Mucosa of rectum (tissue), 2 donors: ENCODE measurements around the gene ZSWIM7.
"Not testable (repeated sequence)": the region's sequence is repeated elsewhere in the genome, so short reads cannot be mapped to it uniquely, and the experiment has no call there.

Experiments used
- H3K27ac ChIP-seq, 2 donors: one replicate each; pipeline ENCODE4 v1.7.0; 2013; ENCODE audit warnings: inconsistent platforms in 2 of 2, low read depth in 2 of 2, low read length in 2 of 2
- H3K27me3 ChIP-seq, 2 donors: one replicate each; pipeline ENCODE4 v1.7.0; 2013; ENCODE audit warnings: low read length in 2 of 2; ENCODE audit not compliant: control insufficient read depth in 2 of 2, insufficient read depth in 2 of 2
- H3K36me3 ChIP-seq, 2 donors: one replicate each; pipeline ENCODE4 v1.7.0; 2013; ENCODE audit warnings: low read length in 2 of 2; ENCODE audit not compliant: control insufficient read depth in 2 of 2, insufficient read depth in 2 of 2
- H3K4me1 ChIP-seq, 2 donors: one replicate each; pipeline ENCODE4 v1.7.0; 2013; ENCODE audit warnings: low read length in 2 of 2, mild to moderate bottlenecking in 1 of 2; ENCODE audit not compliant: control insufficient read depth in 2 of 2, insufficient read depth in 2 of 2
- H3K4me3 ChIP-seq, 2 donors: one replicate each; pipeline ENCODE4 v1.7.0; 2013; ENCODE audit warnings: low read length in 2 of 2
- H3K9ac ChIP-seq, 2 donors: one replicate each; pipeline ENCODE4 v1.7.0; 2013; ENCODE audit warnings: low read length in 2 of 2, low read depth in 1 of 2, mild to moderate bottlenecking in 1 of 2
- H3K9me3 ChIP-seq, 2 donors: one replicate each; pipeline ENCODE4 v1.7.0; 2013; ENCODE audit warnings: low read length in 2 of 2; ENCODE audit not compliant: control insufficient read depth in 2 of 2
- donor health status: healthy.
- donor health status: Normal muscosa, but diverticular disease.

ZSWIM7 gene

DNA sequence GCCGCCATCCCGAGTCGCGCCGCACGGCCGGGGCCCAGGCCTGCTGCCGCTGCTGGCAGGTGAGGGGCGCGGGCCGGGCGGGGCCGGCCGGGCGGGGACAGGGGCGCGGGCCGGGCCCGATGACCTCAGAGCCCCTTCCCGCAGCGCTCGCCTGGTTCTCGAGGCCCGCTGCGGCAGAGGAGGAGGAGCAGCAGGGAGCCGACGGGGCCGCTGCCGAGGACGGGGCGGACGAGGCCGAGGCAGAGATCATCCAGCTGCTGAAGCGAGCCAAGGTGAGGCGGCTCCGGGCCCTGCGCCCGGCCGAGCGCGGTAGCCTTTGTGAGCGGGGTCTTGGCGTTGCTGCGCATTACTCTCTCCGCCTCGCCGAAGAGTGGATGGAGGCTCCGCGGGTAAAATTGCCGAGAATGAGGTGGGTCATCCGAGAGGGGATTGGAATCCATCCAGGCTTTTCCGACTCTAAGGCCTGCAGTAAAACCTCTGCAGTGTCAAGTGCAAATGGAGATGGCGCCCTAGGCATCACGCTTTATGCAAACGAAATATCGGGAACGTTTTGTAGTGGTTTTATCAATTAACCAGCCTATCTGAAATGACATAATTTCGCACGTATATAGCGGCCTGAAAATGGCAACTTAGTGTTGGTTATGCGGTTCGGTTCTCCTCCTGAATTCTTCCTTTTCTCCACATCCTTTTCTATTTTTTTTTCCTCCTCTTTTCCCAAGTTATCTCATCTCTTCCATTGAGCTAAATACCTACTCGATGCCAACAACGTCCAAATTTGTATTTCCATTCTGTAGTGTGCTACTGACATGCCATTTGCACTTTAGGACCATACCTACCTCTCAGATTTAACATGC, 697 bp upstream of the ZSWIM7 start:
- Histone ChIP-seq H3K36me3 (peaks cover 35 to 39% of the 10 kb centered on the region in 2 donors), H3K27me3 (no peaks in the 10 kb centered on the region), H3K9ac (peak overlapping the region; percentile 92 to 95), H3K9me3 (no peaks in the 10 kb centered on the region), H3K4me1 (peaks cover 10 to 11% of the 10 kb centered on the region in 2 donors), H3K27ac (peak overlapping the region; percentile 98 to 99), H3K4me3 (peak overlapping the region; percentile 88 to 92)

DNA sequence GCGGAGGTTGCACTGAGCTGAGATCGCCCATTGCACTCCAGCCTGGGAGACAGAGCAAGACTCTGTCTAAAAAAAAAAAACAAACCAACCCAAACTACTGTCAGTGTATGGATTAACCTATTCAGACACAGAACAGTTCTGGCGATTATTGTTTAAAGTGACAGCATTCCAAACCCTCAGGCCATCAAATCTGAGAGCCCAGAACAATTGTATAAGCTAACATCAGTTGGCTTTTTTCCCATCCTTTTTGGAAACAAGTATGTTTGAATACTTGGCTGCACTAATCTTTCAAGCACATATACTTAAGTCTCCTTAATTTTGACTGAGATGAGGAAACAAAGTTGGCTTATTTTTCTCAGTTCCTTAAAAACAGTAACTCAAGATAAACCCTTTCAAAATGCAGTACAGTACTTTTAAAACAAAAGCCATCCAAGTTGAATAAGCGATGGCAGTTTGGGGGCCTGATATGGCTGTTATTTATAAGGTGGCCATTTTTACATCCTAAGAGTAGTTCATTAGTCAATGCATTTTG, 1.4 kb downstream of the ZSWIM7 start:
- peaks cover 10 to 11% of the 10 kb centered on the region in 2 donors for H3K4me1 ChIP-seq
- H3K9me3 ChIP-seq = no peaks in the 10 kb centered on the region
- peaks cover 18 to 19% of the 10 kb centered on the region in 2 donors for H3K36me3 ChIP-seq
- H3K27ac ChIP-seq = no peak overlapping the region
- H3K4me3 ChIP-seq = peak overlapping the region; percentile 58 to 88
- no peak overlapping the region for H3K9ac ChIP-seq
- no peaks in the 10 kb centered on the region for H3K27me3 ChIP-seq

DNA sequence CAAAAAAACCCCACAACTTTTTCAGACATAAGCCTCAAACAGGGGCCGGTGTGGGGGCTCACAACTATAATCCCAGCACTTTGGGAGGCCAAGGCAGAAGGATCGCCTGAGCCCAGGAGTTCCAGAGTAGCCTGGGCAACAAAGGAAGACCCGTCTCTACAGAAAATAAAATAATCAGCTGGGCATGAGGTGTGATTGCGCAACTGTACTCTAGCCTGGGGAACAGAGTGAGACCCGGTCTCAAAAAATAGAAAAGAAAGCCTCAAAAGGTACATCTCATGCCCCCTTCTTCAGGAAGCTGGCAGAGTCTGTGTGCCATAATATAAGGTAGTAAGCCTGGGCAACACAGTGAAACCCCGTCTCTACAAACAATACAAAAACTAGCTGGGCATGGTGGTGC, 3.2 kb downstream of the ZSWIM7 start:
- no peak overlapping the region for H3K27ac ChIP-seq
- peaks cover 10 to 11% of the 10 kb centered on the region in 2 donors for H3K4me1 ChIP-seq
- H3K4me3 ChIP-seq = no peak overlapping the region
- H3K36me3 ChIP-seq = peaks cover 1 to 2% of the 10 kb centered on the region in 2 donors
- H3K27me3 ChIP-seq = no peaks in the 10 kb centered on the region
- no peak overlapping the region for H3K9ac ChIP-seq
- H3K9me3 ChIP-seq = no peaks in the 10 kb centered on the region

DNA sequence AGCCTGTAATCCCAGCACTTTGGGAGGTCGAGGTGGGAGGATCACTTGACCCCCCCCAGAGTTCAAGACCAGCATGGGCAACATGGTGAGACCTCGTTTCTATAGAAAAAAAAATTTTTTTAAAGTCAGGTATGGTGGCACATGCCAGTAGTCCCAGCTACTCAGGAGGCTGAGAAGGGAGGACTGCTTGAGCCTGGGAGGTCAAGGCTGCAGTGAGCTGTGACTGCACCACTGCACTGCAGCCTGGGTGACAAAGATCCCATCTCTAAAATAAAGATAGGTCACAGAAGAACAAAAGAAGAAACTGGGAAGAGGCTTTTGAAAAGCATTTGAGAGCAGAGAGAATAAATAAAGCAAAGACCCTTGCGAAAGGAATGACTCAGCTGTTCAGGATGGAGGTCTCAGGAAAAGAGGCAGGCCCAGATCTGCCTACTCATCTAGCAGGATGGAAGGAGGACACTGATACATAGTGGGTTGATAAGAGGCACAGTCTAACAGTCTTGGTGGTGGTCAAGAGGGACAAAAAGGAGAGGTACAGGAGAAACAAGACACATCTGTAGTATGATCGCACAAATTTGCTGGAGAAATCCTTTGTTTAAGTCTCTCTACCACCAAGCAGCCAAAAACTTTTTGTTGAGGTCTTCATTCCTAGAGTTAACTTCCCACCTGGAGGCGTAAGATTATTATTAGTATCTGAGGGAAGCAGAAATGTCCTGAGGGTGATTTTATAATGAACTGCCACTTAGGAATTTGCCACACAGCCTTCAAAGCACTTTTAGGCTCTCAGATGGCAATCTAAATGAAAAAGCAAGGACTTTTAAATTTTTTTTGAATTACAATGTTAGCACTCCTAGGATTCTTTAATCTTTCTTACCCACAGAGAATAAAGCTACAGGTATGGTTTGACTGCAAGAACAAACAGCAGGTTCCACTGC, 17.6 kb downstream of the ZSWIM7 start:
- Histone ChIP-seq H3K9me3 (no peaks in the 10 kb centered on the region), H3K36me3 (peaks cover 12 to 15% of the 10 kb centered on the region in 2 donors), H3K9ac (no peak overlapping the region), H3K4me3 (no peak overlapping the region), H3K4me1 (peaks cover 0 to 7% of the 10 kb centered on the region in 2 donors), H3K27ac (peak overlapping the region; percentile 69 to 74), H3K27me3 (no peaks in the 10 kb centered on the region)

DNA sequence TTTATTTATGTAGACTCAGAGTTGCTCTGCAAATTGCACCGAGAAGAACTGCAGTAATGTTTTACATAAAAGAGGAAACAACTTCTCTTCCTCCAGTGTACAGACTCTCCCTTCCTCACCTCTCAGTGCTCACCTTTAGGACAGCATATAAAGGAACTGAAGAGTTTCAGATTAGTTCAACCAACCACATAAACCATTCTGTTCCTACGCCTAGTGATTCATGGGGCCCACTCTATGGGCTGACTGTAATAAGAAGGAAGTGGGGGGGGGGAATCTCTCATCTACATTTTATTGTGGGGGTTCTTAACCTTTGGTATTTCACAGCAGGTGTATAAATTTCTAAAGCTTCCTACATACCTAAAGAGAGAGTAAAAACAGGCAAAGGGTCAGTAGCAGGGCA, 18.3 kb downstream of the ZSWIM7 start:
- no peaks in the 10 kb centered on the region for H3K9me3 ChIP-seq
- H3K4me1 ChIP-seq = peaks cover 0 to 7% of the 10 kb centered on the region in 2 donors
- no peak overlapping the region for H3K4me3 ChIP-seq
- H3K27me3 ChIP-seq = no peaks in the 10 kb centered on the region
- no peak overlapping the region for H3K9ac ChIP-seq
- peak overlapping the region; percentile 69 to 74 for H3K27ac ChIP-seq
- H3K36me3 ChIP-seq = peaks cover 18 to 19% of the 10 kb centered on the region in 2 donors

DNA sequence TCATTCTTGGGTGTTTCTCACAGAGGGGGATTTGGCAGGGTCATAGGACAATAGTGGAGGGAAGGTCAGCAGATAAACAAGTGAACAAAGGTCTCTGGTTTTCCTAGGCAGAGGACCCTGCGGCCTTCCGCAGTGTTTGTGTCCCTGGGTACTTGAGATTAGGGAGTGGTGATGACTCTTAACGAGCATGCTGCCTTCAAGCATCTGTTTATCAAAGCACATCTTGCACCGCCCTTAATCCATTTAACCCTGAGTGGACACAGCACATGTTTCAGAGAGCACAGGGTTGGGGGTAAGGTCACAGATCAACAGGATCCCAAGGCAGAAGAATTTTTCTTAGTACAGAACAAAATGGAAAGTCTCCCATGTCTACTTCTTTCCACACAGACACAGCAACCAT, 20.5 kb downstream of the ZSWIM7 start:
- not testable (repeated sequence) for H3K27me3 ChIP-seq, H3K9ac ChIP-seq, H3K4me3 ChIP-seq, H3K9me3 ChIP-seq, H3K4me1 ChIP-seq, H3K27ac ChIP-seq
- H3K36me3 ChIP-seq = peaks cover 23 to 24% of the 10 kb centered on the region in 2 donors

DNA sequence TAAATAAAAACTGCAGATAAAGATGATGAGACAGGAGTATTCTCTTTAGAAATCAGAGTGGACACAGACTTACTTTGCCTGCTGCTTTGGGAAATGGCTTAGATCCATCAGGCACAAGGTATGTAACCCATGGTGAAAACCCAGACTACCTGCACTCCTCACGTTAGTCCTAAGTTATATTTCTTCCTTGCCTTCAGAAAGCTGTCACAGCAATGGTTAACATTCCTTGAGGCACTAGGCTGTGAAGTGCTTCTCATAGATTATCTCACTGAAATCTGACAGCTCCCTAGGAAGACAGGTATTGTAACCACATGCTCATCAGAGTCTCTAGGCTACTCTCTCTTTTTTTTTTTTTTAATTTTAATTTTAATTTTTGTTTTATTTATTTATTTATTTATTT, 20.9 kb downstream of the ZSWIM7 start:
- Histone ChIP-seq H3K4me1 (peaks cover 0 to 7% of the 10 kb centered on the region in 2 donors), H3K9me3 (no peaks in the 10 kb centered on the region), H3K9ac (no peak overlapping the region), H3K36me3 (peaks cover 23 to 24% of the 10 kb centered on the region in 2 donors), H3K27ac (no peak overlapping the region), H3K27me3 (no peaks in the 10 kb centered on the region), H3K4me3 (no peak overlapping the region)

DNA sequence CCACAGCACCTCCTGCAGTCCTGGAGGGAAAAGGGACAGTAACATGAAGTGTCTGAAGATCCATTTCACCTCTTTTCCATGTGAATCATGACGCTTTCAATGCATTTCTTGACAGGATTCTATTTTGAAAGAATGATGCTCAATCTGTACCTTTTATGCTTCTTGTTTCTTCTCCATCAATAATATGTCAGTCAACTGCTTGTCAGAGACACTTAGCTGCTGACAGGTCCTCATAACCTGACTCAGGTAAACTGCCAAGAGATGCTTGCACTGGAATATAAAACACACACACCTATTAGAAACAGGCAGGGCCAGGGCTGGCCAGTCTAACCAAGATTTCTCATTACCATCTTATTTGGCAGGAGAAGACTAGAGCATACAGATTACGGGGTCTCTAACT, 21.6 kb downstream of the ZSWIM7 start:
- Histone ChIP-seq H3K36me3 (peaks cover 23% of the 10 kb centered on the region in 2 donors), H3K9ac (no peak overlapping the region), H3K9me3 (no peaks in the 10 kb centered on the region), H3K27me3 (no peaks in the 10 kb centered on the region), H3K4me1 (peaks cover 0 to 7% of the 10 kb centered on the region in 2 donors), H3K4me3 (no peak overlapping the region), H3K27ac (no peak overlapping the region)

DNA sequence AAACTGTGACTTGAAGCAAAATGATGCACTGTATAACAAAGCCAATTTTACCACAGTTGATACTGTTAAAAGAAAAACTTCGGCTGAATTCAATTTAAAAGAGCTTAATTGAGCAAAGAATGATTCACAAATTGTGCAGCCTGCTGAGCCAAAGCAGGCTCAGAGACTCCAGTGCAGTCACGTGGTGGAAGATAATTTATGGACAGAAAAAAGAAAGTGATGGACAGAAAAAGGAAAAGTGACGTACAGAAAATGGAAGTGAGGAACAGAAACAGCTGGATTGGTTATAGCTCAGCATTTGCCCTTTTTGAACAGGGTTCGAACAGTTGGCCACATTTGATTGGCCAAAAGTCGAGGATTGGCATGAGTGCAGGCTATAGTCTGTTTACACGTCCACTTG, 25.7 kb downstream of the ZSWIM7 start:
- no peak overlapping the region for H3K4me3 ChIP-seq
- no peak overlapping the region for H3K9ac ChIP-seq
- no peaks in the 10 kb centered on the region for H3K9me3 ChIP-seq
- no peaks in the 10 kb centered on the region for H3K4me1 ChIP-seq
- H3K36me3 ChIP-seq = peaks cover 19 to 22% of the 10 kb centered on the region in 2 donors
- no peaks in the 10 kb centered on the region for H3K27me3 ChIP-seq
- no peak overlapping the region for H3K27ac ChIP-seq

DNA sequence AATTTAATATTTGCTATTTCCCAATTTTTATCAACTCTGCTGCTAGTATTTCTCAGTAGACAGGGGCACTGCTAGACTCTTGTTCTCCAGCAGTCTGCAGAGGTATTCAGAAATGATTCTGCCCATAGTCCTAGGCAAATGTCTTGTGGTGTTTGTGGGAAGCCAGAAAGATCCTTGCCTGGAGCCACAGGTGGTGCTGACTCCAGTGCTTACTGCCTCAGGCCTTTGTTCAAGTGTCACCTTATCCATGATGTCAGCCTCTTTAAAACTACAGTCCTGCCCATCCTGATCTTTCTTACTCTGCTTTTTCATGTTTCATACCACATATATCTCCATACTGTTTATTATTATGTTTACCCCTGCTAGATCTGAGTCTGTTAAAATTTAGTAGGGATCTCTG, 26.5 kb downstream of the ZSWIM7 start:
- no peak overlapping the region for H3K9ac ChIP-seq

More for the DNA sequence above, 26.5 kb downstream of the ZSWIM7 start:
- Histone ChIP-seq H3K4me3 (no peak overlapping the region), H3K27ac (no peak overlapping the region), H3K27me3 (no peaks in the 10 kb centered on the region), H3K36me3 (peaks cover 17 to 21% of the 10 kb centered on the region in 2 donors), H3K9me3 (no peaks in the 10 kb centered on the region), H3K4me1 (no peaks in the 10 kb centered on the region)
